SK-N-MC (cell line): ENCODE measurements around the gene BRINP1.

Source experiments
- EZH2 ChIP-seq: fragments of 200-600 bp; sonication (generic); IDR thresholded peaks from one replicate; pipeline ENCODE4 v1.6.1; 2017; ENCODE audit warnings: antibody characterized with exemption
- FOXP2 ChIP-seq: optimal IDR thresholded peaks from 2 replicates; pipeline ENCODE3; 2011; ENCODE audit warnings: mild to moderate bottlenecking, moderate library complexity; ENCODE audit not compliant: insufficient read depth; ENCODE audit errors: extremely low read length, control extremely low read depth
- POLR2AphosphoS5 ChIP-seq: IDR thresholded peaks from 2 replicates; pipeline ENCODE4 v1.6.1; 2012; ENCODE audit warnings: mild to moderate bottlenecking, low read depth, low read length, borderline replicate concordance

DNA sequence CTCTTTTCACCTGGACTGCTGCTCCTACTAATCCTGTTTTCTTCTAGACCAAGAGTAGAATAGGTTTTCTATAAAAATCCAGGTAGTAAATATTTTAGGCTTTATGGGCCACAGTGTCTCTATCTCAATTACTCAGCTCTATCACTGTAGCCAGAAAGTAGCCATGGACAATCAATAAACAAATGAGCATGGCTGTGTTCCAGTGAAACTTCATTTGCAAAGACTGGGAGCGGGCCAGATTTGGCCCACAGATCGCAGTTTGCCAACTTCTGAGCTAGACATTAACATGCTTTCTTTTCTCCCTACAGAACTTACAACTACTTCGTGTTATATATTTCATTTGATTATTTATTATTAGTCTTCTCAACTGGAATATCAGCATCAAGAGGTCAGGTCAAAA lies 30.2 kb downstream of the BRINP1 start:
- TF ChIP-seq POLR2AphosphoS5 (no peak), EZH2 (no peak), FOXP2 (no peak)
